Nephron progenitor cell (in vitro differentiated cells): ENCODE results near the gene INTS1.
A peak's percentile ranks its signal among the peaks of the same experiment; 100 is the strongest.

Experiments
- DNase-seq: peaks from one replicate; pipeline ENCODE4 v3.0.0; 2021
- H3K27ac Mint-ChIP-seq: 2 replicates; pipeline ENCODE4 v1.8.0; 2021; ENCODE audit warnings: mild to moderate bottlenecking, moderate library complexity, mixed read lengths
- H3K27me3 Mint-ChIP-seq: 2 replicates; pipeline ENCODE4 v1.8.0; 2021; ENCODE audit warnings: mild to moderate bottlenecking, low read depth, mixed read lengths; ENCODE audit not compliant: poor library complexity
- H3K36me3 Mint-ChIP-seq: 2 replicates; pipeline ENCODE4 v1.8.0; 2021; ENCODE audit warnings: low read depth, mixed read lengths
- H3K4me1 Mint-ChIP-seq: 2 replicates; pipeline ENCODE4 v1.8.0; 2021; ENCODE audit warnings: mixed read lengths
- H3K4me3 Mint-ChIP-seq: 2 replicates; pipeline ENCODE4 v1.8.0; 2021; ENCODE audit warnings: mild to moderate bottlenecking, moderate library complexity, mixed read lengths
- H3K9me3 Mint-ChIP-seq: 2 replicates; pipeline ENCODE4 v1.8.0; 2021; ENCODE audit warnings: mild to moderate bottlenecking, moderate library complexity, mixed read lengths
- CTCF ChIP-seq: fragments of 200-600 bp; sonication (generic); IDR thresholded peaks from 2 replicates; pipeline ENCODE4 v1.5.0; 2021; ENCODE audit warnings: antibody characterized with exemption

The INTS1 gene

GRCh38 chr7:1432411-1433082 is 71.6 kb downstream of the INTS1 start:
- DNase-seq = peak; percentile 90
- TF ChIP-seq CTCF = peak; percentile 98
- Mint-ChIP-seq H3K27me3 (peaks cover 8% of the 10 kb centered on the region), H3K27ac (peak overlapping the region; percentile 57), H3K4me3 (no peak overlapping the region), H3K9me3 (no peaks in the 10 kb centered on the region), H3K4me1 (peaks cover 12% of the 10 kb centered on the region), H3K36me3 (no peaks in the 10 kb centered on the region)

GRCh38 chr7:1431634-1432380 is 72.4 kb downstream of the INTS1 start:
- Mint-ChIP-seq H3K36me3 (no peaks in the 10 kb centered on the region), H3K9me3 (no peaks in the 10 kb centered on the region), H3K4me1 (peaks cover 12% of the 10 kb centered on the region), H3K4me3 (no peak overlapping the region), H3K27ac (no peak overlapping the region), H3K27me3 (peaks cover 8% of the 10 kb centered on the region)
- no peak for TF ChIP-seq CTCF
- no peak for DNase-seq

- Mint-ChIP-seq H3K4me3 (no peak overlapping the region), H3K9me3 (no peaks in the 10 kb centered on the region), H3K27me3 (peaks cover 8% of the 10 kb centered on the region), H3K27ac (no peak overlapping the region), H3K4me1 (peaks cover 12% of the 10 kb centered on the region), H3K36me3 (no peaks in the 10 kb centered on the region)
- TF ChIP-seq CTCF = no peak
- no peak for DNase-seq
Measured at GRCh38 chr7:1431226-1431625, 73.0 kb downstream of the INTS1 start.

- Mint-ChIP-seq H3K36me3 (no peaks in the 10 kb centered on the region), H3K4me3 (no peak overlapping the region), H3K27me3 (peaks cover 11% of the 10 kb centered on the region), H3K9me3 (no peaks in the 10 kb centered on the region), H3K4me1 (peaks cover 12% of the 10 kb centered on the region), H3K27ac (no peak overlapping the region)
- no peak for TF ChIP-seq CTCF
- no peak for DNase-seq
Measured at GRCh38 chr7:1430056-1430845, 73.9 kb downstream of the INTS1 start.

- H3K27ac Mint-ChIP-seq = no peak overlapping the region
Measured at GRCh38 chr7:1428941-1429501, 75.2 kb downstream of the INTS1 start.

More at GRCh38 chr7:1428941-1429501, 75.2 kb downstream of the INTS1 start:
- H3K9me3 Mint-ChIP-seq = no peaks in the 10 kb centered on the region
- no peaks in the 10 kb centered on the region for H3K36me3 Mint-ChIP-seq
- peaks cover 12% of the 10 kb centered on the region for H3K4me1 Mint-ChIP-seq
- H3K27me3 Mint-ChIP-seq = peaks cover 17% of the 10 kb centered on the region
- no peak for TF ChIP-seq CTCF
- DNase-seq = no peak
- H3K4me3 Mint-ChIP-seq = no peak overlapping the region
